GM18951 (cell line): ENCODE data around the gene GALNT18.

Experiments
- POLR2A ChIP-seq: IDR thresholded peaks from 4 replicates; pipeline ENCODE4 v1.6.1; 2011; ENCODE audit warnings: mild to moderate bottlenecking; ENCODE audit not compliant: insufficient read length, insufficient read depth; ENCODE audit errors: extremely low read depth
- in situ Hi-C: fragments of 300-500 bp; cut with MboI; formaldehyde crosslinking; loops from one replicate; pipeline ENCODE4 v1.12.0; 2022; ENCODE audit warnings: low sequenced_read_pairs, mixed read lengths, inconsistent platforms; ENCODE audit not compliant: unreplicated experiment

Gene GALNT18

GRCh38 chr11:11499300-11499699 lies 122.5 kb downstream of the GALNT18 start:
- TF ChIP-seq POLR2A: no peak
- in situ Hi-C loops: no loop called here

GRCh38 chr11:11498195-11498594 lies 123.6 kb downstream of the GALNT18 start:
- TF ChIP-seq POLR2A: no peak
- in situ Hi-C loops: no loop called here

- in situ Hi-C loops: no loop called here
- no peak for TF ChIP-seq POLR2A
These were observed 124.9 kb downstream of the GALNT18 start for GRCh38 chr11:11496879-11497278.

GRCh38 chr11:11494348-11494747 lies 127.5 kb downstream of the GALNT18 start:
- no peak for TF ChIP-seq POLR2A
- in situ Hi-C loops: no loop called here

GRCh38 chr11:11493698-11494097 lies 128.1 kb downstream of the GALNT18 start:
- TF ChIP-seq POLR2A: no peak
- in situ Hi-C loops: no loop called here

GRCh38 chr11:11491589-11491988 lies 130.2 kb downstream of the GALNT18 start:
- in situ Hi-C loops: no loop called here
- TF ChIP-seq POLR2A: no peak

- in situ Hi-C loops: no loop called here
- no peak for TF ChIP-seq POLR2A
These were observed 130.8 kb downstream of the GALNT18 start for GRCh38 chr11:11491014-11491413.

GRCh38 chr11:11486423-11486822 lies 135.4 kb downstream of the GALNT18 start:
- in situ Hi-C loops: no loop called here
- TF ChIP-seq POLR2A: no peak

- no peak for TF ChIP-seq POLR2A
- in situ Hi-C loops: no loop called here
These were observed 135.8 kb downstream of the GALNT18 start for GRCh38 chr11:11486002-11486401.

- TF ChIP-seq POLR2A: no peak
- in situ Hi-C loops: no loop called here
These were observed 138.2 kb downstream of the GALNT18 start for GRCh38 chr11:11483627-11484026.

- in situ Hi-C loops: no loop called here
- TF ChIP-seq POLR2A: no peak
These were observed 139.1 kb downstream of the GALNT18 start for GRCh38 chr11:11482730-11483129.

GRCh38 chr11:11481371-11481770 lies 140.4 kb downstream of the GALNT18 start:
- no peak for TF ChIP-seq POLR2A

GRCh38 chr11:11480971-11481370 lies 140.8 kb downstream of the GALNT18 start:
- in situ Hi-C loops: no loop called here
- no peak for TF ChIP-seq POLR2A

More at GRCh38 chr11:11481371-11481770, 140.4 kb downstream of the GALNT18 start:
- in situ Hi-C loops: no loop called here

GRCh38 chr11:11478687-11479086 lies 143.1 kb downstream of the GALNT18 start:
- TF ChIP-seq POLR2A: no peak
- in situ Hi-C loops: no loop called here
